H1 (cell line): ENCODE data around the gene C1orf74. TPM values are rescaled to one million over a fixed set of nuclear protein-coding genes. Genes with fewer than 3 reads are reported as not detected.

Experiments
- CTCF ChIA-PET: fragments of 300-600 bp; sonication (Branson Sonifier 250); formaldehyde crosslinking; loops from one replicate; lab custom pipeline; 2021; ENCODE audit not compliant: partially characterized antibody; lab: Charles Lee
- POLR2A ChIA-PET: fragments of 300-600 bp; sonication (Branson Sonifier 250); formaldehyde crosslinking; loops from one replicate; lab custom pipeline; 2021; ENCODE audit warnings: inconsistent platforms; ENCODE audit not compliant: partially characterized antibody; lab: Charles Lee
- DNase-seq, 2 experiments: peaks; one replicate each; pipeline versions ENCODE4 v3.0.0 to v3.0.0-alpha.2; 2010 to 2022; ENCODE audit warnings: low spot score in 2 of 2, low read depth in 1 of 2, mixed read lengths in 1 of 2
- FAIRE-seq: peaks from 2 replicates; lab custom pipeline; 2011; peaks lifted over from hg19 to GRCh38; lab: Jason Lieb, UNC
- H2AFZ ChIP-seq: 2 replicates; pipeline ENCODE4 v1.8.1; 2012; ENCODE audit warnings: low read length, inconsistent platforms
- H2AK5ac ChIP-seq: 2 replicates; pipeline ENCODE4 v1.6.1; 2013; ENCODE audit warnings: low read depth, low read length
- H2BK120ac ChIP-seq: replicated peaks from 2 replicates; pipeline ENCODE3; 2013; ENCODE audit warnings: low read depth, low read length, inconsistent platforms
- H2BK12ac ChIP-seq: 2 replicates; pipeline ENCODE4 v1.6.1; 2013; ENCODE audit warnings: low read depth, low read length
- H2BK15ac ChIP-seq: 2 replicates; pipeline ENCODE4 v1.6.1; 2013; ENCODE audit warnings: low read length
- H2BK20ac ChIP-seq: 2 replicates; pipeline ENCODE4 v1.6.1; 2013; ENCODE audit warnings: low read length
- H2BK5ac ChIP-seq: 2 replicates; pipeline ENCODE4 v1.6.1; 2013; ENCODE audit warnings: low read depth, low read length
- H3K14ac ChIP-seq: 2 replicates; pipeline ENCODE4 v1.6.1; 2013; ENCODE audit warnings: inconsistent platforms; ENCODE audit not compliant: insufficient read length
- H3K18ac ChIP-seq: 2 replicates; pipeline ENCODE4 v1.6.1; 2013; ENCODE audit warnings: low read length; ENCODE audit errors: extremely low read depth
- H3K23ac ChIP-seq: 2 replicates; pipeline ENCODE4 v1.6.1; 2013; ENCODE audit warnings: inconsistent platforms; ENCODE audit not compliant: insufficient read length
- H3K23me2 ChIP-seq: 2 replicates; pipeline ENCODE4 v1.6.1; 2013; ENCODE audit warnings: low read depth, low read length
- H3K27ac ChIP-seq: 2 replicates; pipeline ENCODE4 v1.6.1; 2011; ENCODE audit warnings: low read depth, low read length, inconsistent platforms
- H3K27me3 ChIP-seq, 4 experiments: replicated peaks in 1 of 4; 1 replicate in 1 of 4; 2 replicates in 3 of 4; pipeline versions ENCODE4 v1.6.1 to v1.8.1; 2011 to 2013; ENCODE audit warnings: low read length in 3 of 4, mild to moderate bottlenecking in 3 of 4, inconsistent platforms in 2 of 4, mixed read lengths in 2 of 4, moderate library complexity in 1 of 4; ENCODE audit not compliant: control insufficient read depth in 3 of 4, insufficient read depth in 3 of 4; ENCODE audit errors: extremely low read depth in 1 of 4
- H3K36me3 ChIP-seq, 4 experiments: 2 replicates each; pipeline versions ENCODE4 v1.6.1 to v1.8.1; 2011 to 2013; ENCODE audit warnings: mild to moderate bottlenecking in 4 of 4, low read length in 3 of 4, moderate library complexity in 2 of 4, control low read depth in 1 of 4, inconsistent platforms in 1 of 4; ENCODE audit not compliant: insufficient read depth in 4 of 4, control insufficient read depth in 2 of 4
- H3K4ac ChIP-seq: replicated peaks from 2 replicates; pipeline ENCODE3; 2013; ENCODE audit warnings: low read length, low read depth, mixed read lengths, inconsistent platforms; ENCODE audit not compliant: insufficient read length
- H3K4me1 ChIP-seq, 4 experiments: replicated peaks in 1 of 4; 1 replicate in 1 of 4; 2 replicates in 3 of 4; pipeline versions ENCODE4 v1.6.1 to v1.8.1; 2011 to 2013; ENCODE audit warnings: low read length in 3 of 4, inconsistent platforms in 2 of 4, mixed read lengths in 1 of 4; ENCODE audit not compliant: insufficient read depth in 4 of 4, control insufficient read depth in 3 of 4
- H3K4me2 ChIP-seq, 2 experiments: 2 replicates each; pipeline versions ENCODE4 v1.6.1 to v1.8.1; 2011 to 2013; ENCODE audit warnings: low read depth in 2 of 2, low read length in 2 of 2, control low read depth in 1 of 2, inconsistent platforms in 1 of 2, mild to moderate bottlenecking in 1 of 2; ENCODE audit not compliant: insufficient read depth in 1 of 2
- H3K4me3 ChIP-seq, 4 experiments: fragments of 200-600, 300-600 bp in 1 of 4; sonication (generic), shearing (Covaris generic), sonication (Bioruptor Twin) in 1 of 4; 2 replicates each; pipeline versions ENCODE4 v1.5.1 to v1.8.1; 2011 to 2016; ENCODE audit warnings: low read length in 4 of 4, low read depth in 3 of 4, control low read depth in 2 of 4, inconsistent platforms in 2 of 4, mild to moderate bottlenecking in 2 of 4, mixed read lengths in 1 of 4, moderate library complexity in 1 of 4; ENCODE audit not compliant: insufficient read depth in 2 of 4; ENCODE audit errors: extremely low read depth in 1 of 4
- H3K56ac ChIP-seq: replicated peaks from 2 replicates; pipeline ENCODE3; 2013; ENCODE audit warnings: low read depth, mild to moderate bottlenecking, mixed read lengths, low read length, inconsistent platforms; ENCODE audit not compliant: insufficient read length
- H3K79me1 ChIP-seq: 2 replicates; pipeline ENCODE4 v1.6.1; 2013; ENCODE audit warnings: low read depth, low read length, control low read depth
- H3K79me2 ChIP-seq, 2 experiments: 2 replicates each; pipeline versions ENCODE4 v1.6.1 to v1.8.1; 2012 to 2013; ENCODE audit warnings: low read length in 2 of 2, mild to moderate bottlenecking in 2 of 2, inconsistent platforms in 1 of 2; ENCODE audit not compliant: insufficient read depth in 2 of 2, control insufficient read depth in 1 of 2
- H3K9ac ChIP-seq, 4 experiments: replicated peaks in 1 of 4; 1 replicate in 1 of 4; 2 replicates in 3 of 4; pipeline versions ENCODE4 v1.6.1 to v1.8.1; 2011 to 2013; ENCODE audit warnings: low read depth in 3 of 4, low read length in 3 of 4, control low read depth in 2 of 4, mild to moderate bottlenecking in 2 of 4, moderate library complexity in 2 of 4, inconsistent platforms in 1 of 4; ENCODE audit errors: extremely low read depth in 1 of 4
- H3K9me3 ChIP-seq, 2 experiments: 2 replicates each; pipeline versions ENCODE4 v1.6.1 to v1.8.1; 2012 to 2013; ENCODE audit warnings: mild to moderate bottlenecking in 2 of 2, moderate library complexity in 2 of 2, control low read depth in 1 of 2, inconsistent platforms in 1 of 2, low read depth in 1 of 2, low read length in 1 of 2, mixed read lengths in 1 of 2; ENCODE audit not compliant: insufficient read depth in 2 of 2
- H4K20me1 ChIP-seq, 2 experiments: replicated peaks in 1 of 2; 2 replicates each; pipeline versions ENCODE3 to v1.8.1; 2011 to 2013; ENCODE audit warnings: inconsistent platforms in 2 of 2, low read length in 2 of 2, mild to moderate bottlenecking in 1 of 2; ENCODE audit not compliant: insufficient read depth in 2 of 2, control insufficient read depth in 1 of 2
- H4K5ac ChIP-seq: 2 replicates; pipeline ENCODE4 v1.6.1; 2013; ENCODE audit warnings: low read length, low read depth, mixed read lengths, inconsistent platforms; ENCODE audit not compliant: insufficient read length
- H4K8ac ChIP-seq: 2 replicates; pipeline ENCODE4 v1.8.0; 2013; ENCODE audit warnings: mild to moderate bottlenecking, moderate library complexity, low read length, inconsistent platforms; ENCODE audit not compliant: insufficient read depth; ENCODE audit errors: extremely low read depth
- H4K91ac ChIP-seq: replicated peaks from 2 replicates; pipeline ENCODE3; 2013; ENCODE audit warnings: low read length, mixed read lengths, inconsistent platforms; ENCODE audit not compliant: insufficient read length
- ATF2 ChIP-seq: IDR thresholded peaks from 2 replicates; pipeline ENCODE4 v1.6.1; 2012; ENCODE audit warnings: low read length, inconsistent platforms
- CHD1 ChIP-seq: IDR thresholded peaks from 2 replicates; pipeline ENCODE4 v1.6.1; 2012; ENCODE audit warnings: low read depth, low read length, improper control_type of control experiment
- NANOG ChIP-seq: IDR thresholded peaks from 2 replicates; pipeline ENCODE4 v1.6.1; 2011; ENCODE audit warnings: low read length, low read depth, mild to moderate bottlenecking, inconsistent platforms; ENCODE audit not compliant: insufficient read depth, poor library complexity, severe bottlenecking
- RAD21 ChIP-seq, 2 experiments: IDR thresholded peaks in 1 of 2; conservative IDR thresholded peaks in 1 of 2; 2 replicates each; pipeline ENCODE4 v1.6.1; 2011; ENCODE audit warnings: low read depth in 2 of 2, low read length in 2 of 2, improper control_type of control experiment in 1 of 2, inconsistent platforms in 1 of 2, mild to moderate bottlenecking in 1 of 2, moderate library complexity in 1 of 2
- RBBP5 ChIP-seq: IDR thresholded peaks from 2 replicates; pipeline ENCODE4 v1.7.1; 2012; ENCODE audit warnings: low read depth, mild to moderate bottlenecking, inconsistent platforms, low read length, moderate library complexity, borderline replicate concordance
- WGBS, 2 experiments: shearing (Covaris generic) in 1 of 2; methylation state at CpG; one replicate each; pipeline versions ENCODE4 v1.1.6 to v1.1.7; 2013 to 2015; ENCODE audit warnings: low lambda C conversion rate in 2 of 2, mixed read lengths in 2 of 2, inconsistent platforms in 1 of 2, low coverage in 1 of 2, missing lambda C conversion rate in 1 of 2; ENCODE audit not compliant: insufficient replicate concordance in 2 of 2, insufficient coverage in 1 of 2, insufficient read length in 1 of 2; ENCODE audit errors: extremely low coverage in 1 of 2, missing lambda C conversion rate in 1 of 2; 5-methylcytosine and 5-hydroxymethylcytosine counted together
- polyA plus RNA-seq, 7 experiments: library from polyadenylated mRNA; depleted of rRNA in 3 of 7; stranded (reverse) in 5 of 7; unstranded in 2 of 7; fragments of >200 nt in 5 of 7; fragments of 200-250 nt in 2 of 7; gene quantifications; 1 replicate in 5 of 7; 2 replicates in 1 of 7; 4 replicates in 1 of 7; pipeline versions ENCODE4 v1.2.1 to v1.2.3, GENCODE V29; 2011 to 2013; ENCODE audit warnings: missing spikeins in 2 of 7, mixed read lengths in 2 of 7
- total RNA-seq: library from RNA; stranded (reverse); fragmentation: NEBNext Ultra II Directional; extraction: Animal tissue kit (Norgen Biotek cat#: 25700); gene quantifications from 2 replicates; pipeline ENCODE4 v1.2.1, GENCODE V29; 2021
- TF ChIP-seq, protein P1 (sequence below), 3 experiments: IDR thresholded peaks; 1 replicate in 2 of 3; 2 replicates in 1 of 3; pipeline versions ENCODE4 v1.5.1 to v1.6.1; 2011; ENCODE audit warnings: low read length in 3 of 3, mild to moderate bottlenecking in 3 of 3, inconsistent platforms in 2 of 3, low read depth in 1 of 3, moderate library complexity in 1 of 3; ENCODE audit not compliant: insufficient read depth in 1 of 3; ENCODE audit errors: control extremely low read depth in 1 of 3

The C1orf74 gene
- total and polyA plus RNA-seq, 2 of the 8 experiments (the other 6 are each of a cell fraction or from before 2014, with no cell fraction given), result 3.1 to 3.9 TPM

GRCh38 chr1:209823143-209824041, 39.0 kb upstream of the C1orf74 start:
- Histone ChIP-seq H2BK5ac (no peak overlapping the region), H3K79me1 (no peaks in the 10 kb centered on the region), H4K8ac (no peak overlapping the region), H3K18ac (no peak overlapping the region), H2BK12ac (no peak overlapping the region), H3K56ac (no peak overlapping the region), H4K5ac (no peak overlapping the region), H3K4ac (no peak overlapping the region), H2AK5ac (no peak overlapping the region), H3K4me3 (no peak overlapping the region), H3K4me1 (no peaks in the 10 kb centered on the region), H3K27ac (no peak overlapping the region), H2AFZ (peak overlapping the region; percentile 73; the same call in 1 of the 2 replicates), H3K9ac (no peak overlapping the region), H2BK120ac (no peak overlapping the region), H2BK15ac (no peak overlapping the region), H3K79me2 (no peaks in the 10 kb centered on the region), H2BK20ac (no peak overlapping the region), H3K27me3 (no peaks in the 10 kb centered on the region; a peak in 1 of 7 replicates), H4K20me1 (no peaks in the 10 kb centered on the region), H3K23me2 (no peaks in the 10 kb centered on the region), H3K36me3 (no peaks in the 10 kb centered on the region), H3K9me3 (no peaks in the 10 kb centered on the region), H4K91ac (no peak overlapping the region), H3K4me2 (no peak overlapping the region), H3K14ac (no peak overlapping the region), H3K23ac (no peak overlapping the region)
- FAIRE-seq (no peak), DNase-seq (no peak)
- 42% methylated on average over 12 of the region's 12 CpGs; no CpG with 5 or more reads in 1 of the 2 experiments for whole genome bisulfite sequencing, 2 experiments
- ChIA-PET POLR2A (interaction anchor here (1.2 to 1.8 kb wide), 2 partner anchors 8 to 551 kb away, joined by 3 to 4 read pairs; no protein-coding TSS in a partner anchor), CTCF (interaction anchor here (0.7 to 11.7 kb wide), 48 partner anchors 10 to 1734 kb away, joined by 3 to 254 read pairs (median 4); partner anchors contain the start of gene IRF6)
- TF ChIP-seq, protein P1, sequence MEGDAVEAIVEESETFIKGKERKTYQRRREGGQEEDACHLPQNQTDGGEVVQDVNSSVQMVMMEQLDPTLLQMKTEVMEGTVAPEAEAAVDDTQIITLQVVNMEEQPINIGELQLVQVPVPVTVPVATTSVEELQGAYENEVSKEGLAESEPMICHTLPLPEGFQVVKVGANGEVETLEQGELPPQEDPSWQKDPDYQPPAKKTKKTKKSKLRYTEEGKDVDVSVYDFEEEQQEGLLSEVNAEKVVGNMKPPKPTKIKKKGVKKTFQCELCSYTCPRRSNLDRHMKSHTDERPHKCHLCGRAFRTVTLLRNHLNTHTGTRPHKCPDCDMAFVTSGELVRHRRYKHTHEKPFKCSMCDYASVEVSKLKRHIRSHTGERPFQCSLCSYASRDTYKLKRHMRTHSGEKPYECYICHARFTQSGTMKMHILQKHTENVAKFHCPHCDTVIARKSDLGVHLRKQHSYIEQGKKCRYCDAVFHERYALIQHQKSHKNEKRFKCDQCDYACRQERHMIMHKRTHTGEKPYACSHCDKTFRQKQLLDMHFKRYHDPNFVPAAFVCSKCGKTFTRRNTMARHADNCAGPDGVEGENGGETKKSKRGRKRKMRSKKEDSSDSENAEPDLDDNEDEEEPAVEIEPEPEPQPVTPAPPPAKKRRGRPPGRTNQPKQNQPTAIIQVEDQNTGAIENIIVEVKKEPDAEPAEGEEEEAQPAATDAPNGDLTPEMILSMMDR (IDR thresholded peaks at IDR 0.05; ENCODE audit: control extremely low read depth in 1 of 3, insufficient read depth in 1 of 3, low read depth in 1 of 3, low read length in 3 of 3), result peak in 2 of 3 experiments; percentile 45 to 75; a peak in 2 of 4 replicates
- TF ChIP-seq ATF2, result no peak
- TF ChIP-seq RAD21 (IDR thresholded peaks at IDR 0.05 in 1 of 2, conservative IDR thresholded peaks at IDR 0.05 in 1 of 2; ENCODE audit: low read depth in 2 of 2, low read length in 2 of 2), result peak; percentile 18 to 21; a peak in 1 of 4 replicates
- TF ChIP-seq RBBP5, result no peak
- no peak for TF ChIP-seq NANOG
- no peak for TF ChIP-seq CHD1
